HL-60 (cell line): ENCODE measurements around the gene CXXC1.
"Not testable (repeated sequence)": the region's sequence is repeated elsewhere in the genome, so short reads cannot be mapped to it uniquely, and the experiment has no call there.

Experiments used
- DNase-seq, 2 experiments: peaks; one replicate each; pipeline ENCODE4 v3.0.0-alpha.2; 2010 to 2020; ENCODE audit warnings: low read depth in 1 of 2, low spot score in 1 of 2
- H3K27ac ChIP-seq: fragments of 250-450 bp; sonication (Bioruptor Pico); replicated peaks from 2 replicates; pipeline ENCODE4 v1.5.1; 2020; ENCODE audit warnings: mild to moderate bottlenecking, moderate library complexity
- H3K27me3 ChIP-seq: fragments of 250-450 bp; sonication (Bioruptor Pico); 2 replicates; pipeline ENCODE4 v1.5.1; 2021; ENCODE audit warnings: mild to moderate bottlenecking, moderate library complexity; ENCODE audit not compliant: insufficient read depth, poor library complexity, severe bottlenecking
- H3K4me3 ChIP-seq: replicated peaks from 2 replicates; pipeline ENCODE4 v1.5.1; 2011; ENCODE audit warnings: mild to moderate bottlenecking, control low read depth, low read length; ENCODE audit not compliant: insufficient read depth
- CTCF ChIP-seq: IDR thresholded peaks from one replicate; pipeline ENCODE4 v1.5.1; 2011; ENCODE audit warnings: low read length, control low read depth, inconsistent platforms; ENCODE audit not compliant: insufficient read depth
- GABPA ChIP-seq: IDR thresholded peaks from 2 replicates; pipeline ENCODE4 v1.6.1; 2012; ENCODE audit warnings: low read depth
- POLR2AphosphoS5 ChIP-seq: IDR thresholded peaks from 2 replicates; pipeline ENCODE4 v1.6.1; 2012; ENCODE audit warnings: low read depth
- REST ChIP-seq: IDR thresholded peaks from 2 replicates; pipeline ENCODE4 v1.6.1; 2012; ENCODE audit warnings: low read depth; ENCODE audit not compliant: insufficient replicate concordance
- SPI1 ChIP-seq: IDR thresholded peaks from 2 replicates; pipeline ENCODE4 v1.6.1; 2012; ENCODE audit warnings: low read depth, mild to moderate bottlenecking, borderline replicate concordance

Gene CXXC1

DNA sequence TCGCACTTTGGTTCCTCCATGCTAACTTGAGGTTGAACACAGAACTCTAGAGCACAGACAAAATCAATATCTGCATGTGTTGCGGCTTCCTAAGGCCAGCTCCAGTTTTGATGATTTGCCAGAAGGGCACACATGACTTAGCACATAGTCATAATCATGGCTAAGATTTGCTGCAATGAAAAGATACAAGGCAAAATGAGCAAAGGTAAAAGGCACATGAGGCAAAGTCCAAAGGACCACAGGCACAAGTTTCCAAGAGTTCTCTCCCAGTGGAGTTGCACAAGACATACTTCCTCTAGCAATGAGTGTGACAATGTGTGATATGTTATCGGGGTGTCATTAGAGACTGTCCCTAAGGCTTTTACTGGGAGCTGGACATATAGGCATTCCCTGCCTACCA is 24.2 kb upstream of the CXXC1 start:
- DNase-seq, result peak; percentile 9 to 47
- TF ChIP-seq SPI1 (no peak), CTCF (no peak), GABPA (no peak), POLR2AphosphoS5 (no peak), REST (no peak)
- Histone ChIP-seq H3K4me3 (no peak overlapping the region), H3K27ac (no peak overlapping the region), H3K27me3 (no peaks in the 10 kb centered on the region)

- H3K27me3 ChIP-seq, result no peaks in the 10 kb centered on the region
- TF ChIP-seq POLR2AphosphoS5 (no peak), CTCF (no peak), REST (no peak), SPI1 (no peak), GABPA (no peak)
- DNase-seq, result peak in 1 of 2 experiments; percentile 0
- no peak overlapping the region for H3K4me3 ChIP-seq
- no peak overlapping the region; the same call in 1 of the 2 replicates for H3K27ac ChIP-seq
Observed at GRCh38 chr18:50310080-50310479, 22.6 kb upstream of the CXXC1 start.

GRCh38 chr18:50308851-50309250 is 21.4 kb upstream of the CXXC1 start:
- peak overlapping the region; percentile 85 for H3K27ac ChIP-seq
- not testable (repeated sequence) for H3K4me3 ChIP-seq, H3K27me3 ChIP-seq
- peak in 1 of 2 experiments; percentile 10 for DNase-seq

DNA sequence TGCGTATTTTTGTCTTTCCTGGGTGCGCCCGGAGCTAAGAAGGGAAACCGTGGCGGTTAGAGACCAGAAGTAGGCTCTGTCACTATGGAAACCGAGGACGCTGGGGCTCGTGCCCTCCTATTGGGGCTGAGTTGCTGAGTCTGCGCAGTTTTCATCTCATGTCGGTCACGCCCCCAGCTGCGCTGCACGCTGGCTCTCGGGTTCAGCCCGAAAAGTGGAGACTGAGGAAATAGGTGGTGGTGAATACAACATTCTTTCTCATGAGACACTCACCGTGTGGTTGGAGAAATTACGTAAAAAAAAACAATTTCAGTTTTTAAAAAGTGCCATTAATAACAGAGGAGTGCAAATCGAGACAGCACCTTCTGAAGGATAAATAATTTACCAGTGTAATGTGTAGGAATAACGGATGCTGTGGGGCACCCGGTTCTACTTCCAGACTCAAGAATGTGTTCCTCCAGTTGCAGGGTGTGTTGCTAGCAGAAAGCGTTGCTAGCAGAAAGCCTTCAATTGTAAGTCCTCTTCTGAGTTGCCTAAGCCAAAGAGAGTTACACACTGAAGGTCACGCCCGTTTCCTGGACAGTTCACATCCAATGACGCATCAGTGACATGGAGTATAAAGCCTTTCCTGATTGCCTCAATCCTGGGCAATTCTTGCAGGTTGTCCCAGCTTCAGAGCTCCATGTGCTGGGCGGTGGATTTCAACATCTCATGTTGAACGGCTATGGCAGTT is 20.4 kb upstream of the CXXC1 start:
- DNase-seq, result peak; percentile 99
- TF ChIP-seq POLR2AphosphoS5 (peak; percentile 87), REST (no peak)
- H3K27ac ChIP-seq, result peak overlapping the region; percentile 85
- no peaks in the 10 kb centered on the region for H3K27me3 ChIP-seq
- peak overlapping the region; percentile 45 for H3K4me3 ChIP-seq
